GM10266 (cell line): Measurements from ENCODE around the gene CD47.

Experiments used
- DNase-seq: peaks from one replicate; pipeline ENCODE4 v3.0.0; 2012; ENCODE audit errors: extremely low spot score
- TF ChIP-seq, protein P1 (sequence below): IDR thresholded peaks from 2 replicates; pipeline ENCODE4 v1.5.1; 2012; ENCODE audit warnings: mild to moderate bottlenecking, low read depth; ENCODE audit not compliant: control insufficient read depth, insufficient read depth; ENCODE audit errors: missing control alignments

Gene CD47

DNA sequence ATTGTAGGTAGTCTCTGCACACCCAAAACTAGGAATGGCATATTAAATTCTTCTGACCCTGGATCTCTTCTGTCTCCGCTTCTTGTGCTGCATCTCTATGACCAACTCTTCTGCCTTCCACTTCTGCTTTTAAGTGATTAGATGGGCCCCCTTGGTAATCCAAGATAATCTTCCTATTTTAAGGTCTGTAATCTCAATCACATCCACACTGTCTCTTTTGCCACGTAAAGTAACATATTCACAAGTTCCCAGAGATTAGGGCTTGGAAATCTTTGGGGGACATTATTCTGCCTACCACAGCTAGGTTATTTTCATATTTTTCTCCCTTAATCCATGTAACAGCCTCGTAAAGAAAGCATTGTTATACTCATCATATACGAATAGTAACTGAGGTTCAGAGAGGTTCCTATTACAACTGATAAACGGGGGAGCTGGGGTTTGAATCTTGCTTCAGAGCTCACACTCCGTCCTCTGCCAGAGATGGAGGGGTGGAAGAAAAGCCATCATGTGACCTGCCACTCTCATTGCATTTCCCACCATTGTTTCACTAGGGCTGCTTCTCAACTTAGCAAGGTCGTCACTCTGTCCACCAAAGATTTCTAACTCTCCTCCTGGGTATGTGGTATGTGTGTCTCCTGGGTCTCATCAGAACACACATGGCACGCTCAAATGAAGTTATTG, 6.6 kb upstream of the CD47 start:
- TF ChIP-seq, protein P1, sequence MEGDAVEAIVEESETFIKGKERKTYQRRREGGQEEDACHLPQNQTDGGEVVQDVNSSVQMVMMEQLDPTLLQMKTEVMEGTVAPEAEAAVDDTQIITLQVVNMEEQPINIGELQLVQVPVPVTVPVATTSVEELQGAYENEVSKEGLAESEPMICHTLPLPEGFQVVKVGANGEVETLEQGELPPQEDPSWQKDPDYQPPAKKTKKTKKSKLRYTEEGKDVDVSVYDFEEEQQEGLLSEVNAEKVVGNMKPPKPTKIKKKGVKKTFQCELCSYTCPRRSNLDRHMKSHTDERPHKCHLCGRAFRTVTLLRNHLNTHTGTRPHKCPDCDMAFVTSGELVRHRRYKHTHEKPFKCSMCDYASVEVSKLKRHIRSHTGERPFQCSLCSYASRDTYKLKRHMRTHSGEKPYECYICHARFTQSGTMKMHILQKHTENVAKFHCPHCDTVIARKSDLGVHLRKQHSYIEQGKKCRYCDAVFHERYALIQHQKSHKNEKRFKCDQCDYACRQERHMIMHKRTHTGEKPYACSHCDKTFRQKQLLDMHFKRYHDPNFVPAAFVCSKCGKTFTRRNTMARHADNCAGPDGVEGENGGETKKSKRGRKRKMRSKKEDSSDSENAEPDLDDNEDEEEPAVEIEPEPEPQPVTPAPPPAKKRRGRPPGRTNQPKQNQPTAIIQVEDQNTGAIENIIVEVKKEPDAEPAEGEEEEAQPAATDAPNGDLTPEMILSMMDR, result no peak
- no peak for DNase-seq

DNA sequence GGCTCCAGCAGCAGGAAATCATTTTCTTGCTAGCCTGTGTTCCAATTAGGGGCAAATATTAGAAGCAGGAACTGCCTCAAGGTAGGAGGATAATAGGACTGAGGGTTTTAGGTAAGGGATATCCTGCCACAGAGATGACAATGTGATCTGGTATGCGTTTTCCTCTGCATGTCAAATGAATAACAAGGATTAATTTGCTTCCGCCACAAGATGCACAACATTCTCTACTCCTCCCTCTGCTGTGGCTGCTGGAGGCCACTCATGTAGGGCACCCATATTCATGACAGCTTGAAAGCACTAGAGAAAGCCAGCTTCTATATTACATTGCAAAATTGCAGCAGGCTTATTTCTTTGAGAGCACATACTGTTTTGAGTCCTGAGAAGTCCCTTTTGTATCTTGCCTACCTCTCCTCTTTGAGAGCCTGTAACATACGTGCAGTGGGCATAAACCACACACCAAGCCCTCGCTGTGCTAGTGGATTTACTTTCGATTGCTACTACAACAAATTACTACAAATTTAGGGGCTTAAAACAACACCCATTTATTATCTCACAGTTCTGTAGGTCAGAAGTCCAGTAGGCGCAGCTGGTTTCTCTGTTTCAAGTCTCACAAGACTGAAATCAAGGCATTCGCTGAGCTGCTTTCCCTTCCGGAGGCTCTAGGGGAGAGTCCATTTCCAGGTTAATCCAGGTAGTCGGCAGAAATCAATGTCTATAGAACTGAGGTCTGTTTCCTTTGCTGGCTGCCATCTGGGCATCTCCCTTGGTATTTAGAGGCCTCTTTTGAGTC, 5.9 kb upstream of the CD47 start:
- TF ChIP-seq, protein P1, result no peak
- no peak for DNase-seq

DNA sequence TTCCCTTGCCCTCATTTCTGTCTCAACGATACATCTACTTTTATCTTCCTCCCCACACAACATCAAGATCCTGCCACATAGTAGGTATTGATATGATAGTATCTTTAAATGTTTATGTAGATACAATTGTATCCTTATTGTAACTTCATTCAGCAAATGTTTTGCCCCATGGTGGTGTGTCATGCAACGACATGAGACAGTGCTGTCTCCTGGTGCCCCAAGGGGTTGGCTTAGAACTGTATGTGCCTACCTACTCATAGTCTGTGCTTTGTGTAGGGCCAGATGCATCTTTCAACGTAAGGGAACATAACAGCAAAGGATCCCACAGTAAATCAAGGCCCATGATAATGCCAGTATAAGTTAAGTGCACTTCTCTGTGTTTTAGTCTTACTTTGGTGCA, 2.8 kb upstream of the CD47 start:
- no peak for DNase-seq
- TF ChIP-seq, protein P1, result no peak

DNA sequence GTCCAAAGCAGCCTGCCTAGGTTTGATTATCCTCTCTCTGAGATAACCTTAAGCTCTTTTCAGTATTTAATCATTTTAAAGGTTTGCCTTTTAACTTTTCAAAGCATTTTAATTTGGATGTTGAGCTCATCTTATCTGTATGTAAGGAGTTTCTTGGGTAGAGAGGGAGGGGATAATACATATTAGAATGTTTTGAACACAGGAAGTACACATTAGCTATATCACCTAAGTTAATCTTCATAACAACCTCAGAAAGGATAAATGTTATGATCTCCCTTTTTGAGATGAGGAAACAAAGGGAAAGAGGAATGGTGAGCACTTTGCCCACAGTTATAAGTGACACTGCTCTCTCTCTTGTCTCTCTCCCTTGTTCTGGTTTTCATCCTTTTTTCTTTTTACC, 2.2 kb upstream of the CD47 start:
- TF ChIP-seq, protein P1, result no peak

DNA sequence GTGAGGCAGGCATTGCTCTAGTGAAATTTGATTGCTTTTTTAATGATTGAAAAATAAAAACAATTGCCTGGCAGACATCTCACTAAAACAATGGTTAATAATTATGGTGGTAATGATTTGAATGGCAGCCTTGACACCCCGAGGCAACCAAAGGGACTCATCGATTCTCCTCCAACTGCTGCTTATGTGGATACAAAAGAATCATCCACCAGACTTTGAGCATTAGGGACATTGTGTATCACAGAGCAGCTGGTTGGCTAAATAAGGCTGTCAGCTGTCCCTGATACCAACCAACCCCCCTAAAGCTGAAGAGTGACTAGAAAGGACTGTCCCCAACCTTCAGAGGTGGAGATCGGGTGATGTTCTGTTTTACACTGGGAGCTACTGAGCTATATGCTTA, 1.7 kb upstream of the CD47 start:
- DNase-seq, result no peak

More for the DNA sequence above, 2.2 kb upstream of the CD47 start:
- no peak for DNase-seq

DNA sequence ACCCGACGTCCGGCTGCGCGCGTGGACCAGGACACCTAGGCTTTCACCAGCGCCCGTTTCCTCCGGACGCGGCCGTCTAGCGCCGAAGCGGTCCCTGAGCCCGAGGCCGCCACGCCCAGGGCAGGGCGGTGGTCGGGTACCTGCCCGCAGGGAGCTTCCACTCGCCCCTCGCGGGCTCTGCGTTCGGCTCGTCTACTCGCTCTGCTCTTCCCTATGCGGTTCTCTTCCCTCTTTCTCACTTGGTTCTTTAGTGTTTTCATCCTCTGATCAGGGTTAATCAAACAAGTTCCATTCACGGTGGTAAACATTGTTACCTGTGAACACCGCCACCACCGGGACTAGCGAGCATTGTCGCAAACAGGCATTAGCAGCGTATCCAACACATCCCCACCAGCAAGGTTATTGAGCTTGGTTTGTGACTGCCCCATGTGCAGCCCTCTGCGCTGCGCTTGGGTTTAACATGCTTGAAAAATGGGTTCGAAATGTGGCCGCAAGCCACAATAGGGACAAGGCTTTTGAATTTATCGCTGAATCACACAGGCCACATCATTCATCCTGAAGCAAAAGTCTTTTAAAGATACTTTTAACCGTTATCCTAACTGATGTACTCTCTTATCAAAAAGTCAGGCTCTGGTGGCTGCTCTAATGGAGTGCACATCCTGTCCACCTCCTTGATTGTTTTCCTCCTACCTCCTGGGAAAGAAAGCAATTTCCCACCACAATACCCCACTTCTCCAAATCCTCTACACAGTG, 843 bp upstream of the CD47 start:
- TF ChIP-seq, protein P1, result no peak

More for the DNA sequence above, 1.7 kb upstream of the CD47 start:
- TF ChIP-seq, protein P1, result no peak

DNA sequence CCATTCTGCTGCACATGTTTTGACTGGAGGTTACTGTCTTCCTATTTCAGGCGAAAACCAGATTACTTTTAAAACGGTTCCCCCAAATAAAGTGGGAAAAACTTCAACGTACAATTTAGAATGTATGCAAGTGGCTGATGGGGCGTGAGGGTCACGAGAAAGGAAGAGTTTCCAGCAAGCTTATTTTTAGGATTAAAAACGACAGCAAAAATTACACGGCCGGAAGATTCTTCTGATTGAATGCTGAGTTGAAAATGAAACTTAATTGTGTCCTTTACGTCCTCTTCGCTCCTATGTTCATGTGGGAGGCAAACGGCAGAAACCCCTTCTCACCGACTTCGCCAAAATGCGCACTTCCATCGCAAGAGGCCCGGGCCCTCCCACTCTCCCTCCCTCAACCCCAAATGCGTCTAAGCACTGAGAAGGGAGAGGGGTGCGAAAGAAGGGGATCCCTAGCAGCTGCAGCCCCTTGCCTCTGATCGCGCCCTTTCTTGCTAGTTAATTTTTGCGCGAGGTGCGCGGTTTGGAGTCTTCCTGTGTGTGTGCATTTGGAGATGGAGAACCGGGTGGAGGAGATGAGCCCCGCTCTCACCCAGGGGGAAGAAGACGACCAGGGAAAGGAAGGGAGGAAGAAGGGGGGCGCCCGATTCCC, 656 bp downstream of the CD47 start:
- peak; percentile 65 for DNase-seq

More for the DNA sequence above, 843 bp upstream of the CD47 start:
- DNase-seq, result no peak

More for the DNA sequence above, 656 bp downstream of the CD47 start:
- TF ChIP-seq, protein P1, result no peak
